ENCODE measurements around the gene HES1.

The HES1 gene

GRCh38 chr3:194109192-194109863 lies 26.6 kb upstream of the HES1 start:
- Histone ChIP-seq H3K4me2 (ENCODE audit: low read depth, low read length, poor library complexity, severe bottlenecking) (peak overlapping the region; percentile 11), H3K36me3 (ENCODE audit: low read length) (no peaks in the 10 kb centered on the region), H3K79me2 (ENCODE audit: insufficient read depth, low read length) (0 out of 2 replicates have a peak, but pooled peaks cover 8% of the 10 kb centered on the region), H2AFZ (ENCODE audit: low read depth, low read length, severe bottlenecking) (no peak overlapping the region), H3K27ac (ENCODE audit: low read depth, low read length) (peak overlapping the region; percentile 47), H4K20me1 (ENCODE audit: low read depth, low read length) (no peaks in the 10 kb centered on the region), H3K9ac (ENCODE audit: low read length) (no peak overlapping the region), H3K4me3 (ENCODE audit: insufficient read depth, low read length, poor library complexity, severe bottlenecking) (no peak overlapping the region), H3K27me3 (ENCODE audit: low read length) (no peaks in the 10 kb centered on the region), H3K9me2 (replicated peaks; ENCODE audit: insufficient read depth, low read length) (no peaks in the 10 kb centered on the region), H3F3A (ENCODE audit: insufficient read depth) (peaks cover 29% of the 10 kb centered on the region), H3K9me3 (ENCODE audit: insufficient read depth, low read length) (no peaks in the 10 kb centered on the region)
- TF ChIP-seq EZH2phosphoT487 (conservative IDR thresholded peaks at IDR 0.05; ENCODE audit: low read length) = no peak

GRCh38 chr3:194110483-194110882 lies 25.5 kb upstream of the HES1 start:
- H3K4me2 ChIP-seq (ENCODE audit: low read depth, low read length, poor library complexity, severe bottlenecking) = no peak overlapping the region
- no peaks in the 10 kb centered on the region for H3K9me3 ChIP-seq (ENCODE audit: insufficient read depth, low read length)
- H3K9ac ChIP-seq (ENCODE audit: low read length) = no peak overlapping the region
- no peak for TF ChIP-seq EZH2phosphoT487 (conservative IDR thresholded peaks at IDR 0.05; ENCODE audit: low read length)
- H3K4me3 ChIP-seq (ENCODE audit: insufficient read depth, low read length, poor library complexity, severe bottlenecking) = no peak overlapping the region
- no peaks in the 10 kb centered on the region for H3K79me2 ChIP-seq (ENCODE audit: insufficient read depth, low read length)
- no peak overlapping the region for H2AFZ ChIP-seq (ENCODE audit: low read depth, low read length, severe bottlenecking)
- no peaks in the 10 kb centered on the region for H3K9me2 ChIP-seq (replicated peaks; ENCODE audit: insufficient read depth, low read length)
- H3K27me3 ChIP-seq (ENCODE audit: low read length) = no peaks in the 10 kb centered on the region
- no peaks in the 10 kb centered on the region for H4K20me1 ChIP-seq (ENCODE audit: low read depth, low read length)
- no peaks in the 10 kb centered on the region for H3K36me3 ChIP-seq (ENCODE audit: low read length)
- H3F3A ChIP-seq (ENCODE audit: insufficient read depth) = peaks cover 19% of the 10 kb centered on the region
- H3K27ac ChIP-seq (ENCODE audit: low read depth, low read length) = no peak overlapping the region

DNA sequence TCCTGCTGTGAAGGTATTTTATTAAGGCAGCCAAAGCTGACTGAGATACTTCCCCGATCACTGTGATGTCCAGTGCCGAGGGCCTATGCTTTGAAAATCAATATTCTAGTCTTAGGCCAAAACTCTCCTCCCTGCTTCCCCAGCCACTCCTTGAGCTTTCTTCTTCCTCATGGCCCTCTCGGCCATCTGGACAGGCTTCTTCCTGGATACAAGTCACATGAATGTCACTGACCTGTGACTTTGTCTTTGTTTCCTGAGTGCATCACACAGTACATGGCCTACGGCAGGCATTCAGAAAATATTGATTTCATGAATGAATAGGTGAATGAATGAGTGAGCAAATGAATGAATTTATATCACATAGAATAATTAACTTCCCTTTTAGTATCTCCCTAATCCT lies 24.6 kb upstream of the HES1 start:
- H3K9ac ChIP-seq (ENCODE audit: low read length) = no peak overlapping the region
- no peaks in the 10 kb centered on the region for H3K9me2 ChIP-seq (replicated peaks; ENCODE audit: insufficient read depth, low read length)
- peaks cover 13% of the 10 kb centered on the region for H3F3A ChIP-seq (ENCODE audit: insufficient read depth)
- no peaks in the 10 kb centered on the region for H4K20me1 ChIP-seq (ENCODE audit: low read depth, low read length)
- H3K79me2 ChIP-seq (ENCODE audit: insufficient read depth, low read length) = no peaks in the 10 kb centered on the region
- H3K27me3 ChIP-seq (ENCODE audit: low read length) = no peaks in the 10 kb centered on the region
- TF ChIP-seq EZH2phosphoT487 (conservative IDR thresholded peaks at IDR 0.05; ENCODE audit: low read length) = no peak
- TF ChIP-seq, protein P1, sequence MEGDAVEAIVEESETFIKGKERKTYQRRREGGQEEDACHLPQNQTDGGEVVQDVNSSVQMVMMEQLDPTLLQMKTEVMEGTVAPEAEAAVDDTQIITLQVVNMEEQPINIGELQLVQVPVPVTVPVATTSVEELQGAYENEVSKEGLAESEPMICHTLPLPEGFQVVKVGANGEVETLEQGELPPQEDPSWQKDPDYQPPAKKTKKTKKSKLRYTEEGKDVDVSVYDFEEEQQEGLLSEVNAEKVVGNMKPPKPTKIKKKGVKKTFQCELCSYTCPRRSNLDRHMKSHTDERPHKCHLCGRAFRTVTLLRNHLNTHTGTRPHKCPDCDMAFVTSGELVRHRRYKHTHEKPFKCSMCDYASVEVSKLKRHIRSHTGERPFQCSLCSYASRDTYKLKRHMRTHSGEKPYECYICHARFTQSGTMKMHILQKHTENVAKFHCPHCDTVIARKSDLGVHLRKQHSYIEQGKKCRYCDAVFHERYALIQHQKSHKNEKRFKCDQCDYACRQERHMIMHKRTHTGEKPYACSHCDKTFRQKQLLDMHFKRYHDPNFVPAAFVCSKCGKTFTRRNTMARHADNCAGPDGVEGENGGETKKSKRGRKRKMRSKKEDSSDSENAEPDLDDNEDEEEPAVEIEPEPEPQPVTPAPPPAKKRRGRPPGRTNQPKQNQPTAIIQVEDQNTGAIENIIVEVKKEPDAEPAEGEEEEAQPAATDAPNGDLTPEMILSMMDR (IDR thresholded peaks at IDR 0.05; ENCODE audit: insufficient read depth, low read length, poor library complexity, severe bottlenecking) = no peak
- H3K36me3 ChIP-seq (ENCODE audit: low read length) = no peaks in the 10 kb centered on the region
- H3K4me2 ChIP-seq (ENCODE audit: low read depth, low read length, poor library complexity, severe bottlenecking) = no peak overlapping the region
- no peaks in the 10 kb centered on the region for H3K9me3 ChIP-seq (ENCODE audit: insufficient read depth, low read length)
- H2AFZ ChIP-seq (ENCODE audit: low read depth, low read length, severe bottlenecking) = no peak overlapping the region
- no peak overlapping the region for H3K4me3 ChIP-seq (ENCODE audit: insufficient read depth, low read length, poor library complexity, severe bottlenecking)
- H3K27ac ChIP-seq (ENCODE audit: low read depth, low read length) = no peak overlapping the region

DNA sequence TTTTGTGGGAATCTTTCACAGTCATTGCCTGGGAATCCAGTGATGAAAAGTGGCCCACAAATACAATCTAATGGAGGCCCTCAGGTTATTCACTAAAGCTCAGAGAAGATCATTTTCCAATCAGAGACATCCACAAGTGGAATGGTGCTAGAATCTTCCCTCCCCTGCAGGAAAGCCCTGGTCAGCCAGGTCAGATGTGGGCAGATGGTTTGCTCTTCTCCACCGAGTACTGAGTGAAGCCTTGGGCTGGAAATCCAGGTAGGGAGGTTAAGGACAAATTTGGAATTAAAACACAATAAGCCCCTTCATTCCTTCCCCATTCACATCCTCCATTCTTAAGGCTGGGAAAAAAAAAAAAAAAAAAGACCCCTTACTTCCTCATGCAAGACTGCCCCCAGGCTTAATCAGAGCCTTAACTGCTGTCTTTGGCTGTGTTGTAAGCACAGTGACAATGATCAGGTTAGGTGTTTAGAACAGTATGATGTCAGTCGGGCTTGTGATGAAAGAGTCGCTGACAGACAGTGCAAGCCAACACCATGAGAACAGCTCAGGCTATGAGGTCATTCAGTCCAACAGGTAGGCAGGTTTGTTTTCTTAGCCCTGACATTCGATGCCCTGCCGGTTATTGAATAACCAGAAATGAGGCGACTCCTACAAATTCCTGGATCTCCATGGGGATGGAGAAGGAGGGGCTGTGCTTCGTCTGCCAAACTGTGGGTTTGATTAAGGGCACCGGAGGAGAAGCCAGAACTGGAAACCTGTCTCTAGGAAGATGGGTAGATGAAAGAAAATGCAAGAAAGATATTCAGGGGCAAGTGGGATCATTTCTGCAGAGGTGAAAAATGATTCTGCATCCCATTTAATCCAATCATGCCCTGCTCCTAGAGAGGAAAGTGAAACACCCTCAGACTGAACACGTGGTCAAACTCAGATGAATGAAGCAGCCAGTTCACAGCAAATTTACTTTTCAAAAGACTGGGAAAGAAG lies 23.5 kb upstream of the HES1 start:
- no peaks in the 10 kb centered on the region for H3K9me2 ChIP-seq (replicated peaks; ENCODE audit: insufficient read depth, low read length)
- H3K4me2 ChIP-seq (ENCODE audit: low read depth, low read length, poor library complexity, severe bottlenecking) = no peak overlapping the region
- H3K9me3 ChIP-seq (ENCODE audit: insufficient read depth, low read length) = no peaks in the 10 kb centered on the region
- no peak overlapping the region for H3K4me3 ChIP-seq (ENCODE audit: insufficient read depth, low read length, poor library complexity, severe bottlenecking)
- no peaks in the 10 kb centered on the region for H3K36me3 ChIP-seq (ENCODE audit: low read length)
- H4K20me1 ChIP-seq (ENCODE audit: low read depth, low read length) = no peaks in the 10 kb centered on the region
- no peaks in the 10 kb centered on the region for H3K27me3 ChIP-seq (ENCODE audit: low read length)
- no peaks in the 10 kb centered on the region for H3K79me2 ChIP-seq (ENCODE audit: insufficient read depth, low read length)
- H2AFZ ChIP-seq (ENCODE audit: low read depth, low read length, severe bottlenecking) = no peak overlapping the region
- peaks cover 12% of the 10 kb centered on the region for H3F3A ChIP-seq (ENCODE audit: insufficient read depth)
- TF ChIP-seq, protein P1 (IDR thresholded peaks at IDR 0.05; ENCODE audit: insufficient read depth, low read length, poor library complexity, severe bottlenecking) = no peak
- TF ChIP-seq EZH2phosphoT487 (conservative IDR thresholded peaks at IDR 0.05; ENCODE audit: low read length) = no peak
- no peak overlapping the region for H3K9ac ChIP-seq (ENCODE audit: low read length)
- H3K27ac ChIP-seq (ENCODE audit: low read depth, low read length) = no peak overlapping the region

Measured in SU-DHL-6 (cell line).